Fibroblast of lung (primary cell): ENCODE data around the gene C2orf74. TPM values are rescaled to one million over a fixed set of nuclear protein-coding genes. Genes with fewer than 3 reads are reported as not detected.
A peak's percentile ranks its signal among the peaks of the same experiment; 100 is the strongest.
"Not testable (repeated sequence)": the region's sequence is repeated elsewhere in the genome, so short reads cannot be mapped to it uniquely, and the experiment has no call there.

Experiments
- DNase-seq, 2 donors: peaks; one replicate each; pipeline versions ENCODE4 v3.0.0 to v3.0.0-alpha.2; 2010; ENCODE audit warnings: low read depth in 2 of 2
- H2AFZ ChIP-seq: 2 replicates; pipeline ENCODE4 v1.5.1; 2012; ENCODE audit warnings: low read length, control low read depth, inconsistent platforms
- H3K27ac ChIP-seq: 2 replicates; pipeline ENCODE4 v1.5.1; 2011; ENCODE audit warnings: low read length, control low read depth; ENCODE audit not compliant: insufficient read depth
- H3K27me3 ChIP-seq: 2 replicates; pipeline ENCODE4 v1.5.1; 2011; ENCODE audit warnings: mild to moderate bottlenecking, low read length; ENCODE audit not compliant: control insufficient read depth, insufficient read depth
- H3K36me3 ChIP-seq: 2 replicates; pipeline ENCODE4 v1.5.1; 2011; ENCODE audit warnings: low read length; ENCODE audit not compliant: control insufficient read depth, insufficient read depth
- H3K4me1 ChIP-seq: 2 replicates; pipeline ENCODE4 v1.5.1; 2011; ENCODE audit warnings: low read length; ENCODE audit not compliant: control insufficient read depth, insufficient read depth; ENCODE audit errors: extremely low read depth
- H3K4me2 ChIP-seq: 2 replicates; pipeline ENCODE4 v1.5.1; 2011; ENCODE audit warnings: low read length, control low read depth; ENCODE audit not compliant: insufficient read depth; ENCODE audit errors: extremely low read depth
- H3K4me3 ChIP-seq, 4 experiments: fragments of 200-600 bp in 1 of 4; sonication (generic) in 1 of 4; replicated peaks in 1 of 4; 2 replicates each; pipeline ENCODE4 v1.5.1; 2011 to 2016; ENCODE audit warnings: low read length in 4 of 4, low read depth in 3 of 4, mild to moderate bottlenecking in 3 of 4, control low read depth in 2 of 4, inconsistent platforms in 1 of 4, mixed read lengths in 1 of 4; ENCODE audit not compliant: insufficient read depth in 1 of 4; ENCODE audit errors: control extremely low read depth in 1 of 4
- H3K79me2 ChIP-seq: 2 replicates; pipeline ENCODE4 v1.5.1; 2012; ENCODE audit warnings: mild to moderate bottlenecking, low read length, inconsistent platforms; ENCODE audit not compliant: control insufficient read depth, insufficient read depth
- H3K9ac ChIP-seq: 2 replicates; pipeline ENCODE4 v1.5.1; 2011; ENCODE audit warnings: mild to moderate bottlenecking, low read length, control low read depth; ENCODE audit not compliant: insufficient read depth
- H3K9me3 ChIP-seq: 2 replicates; pipeline ENCODE4 v1.5.1; 2012; ENCODE audit warnings: low read depth, low read length; ENCODE audit not compliant: control insufficient read depth, insufficient read depth
- H4K20me1 ChIP-seq: 2 replicates; pipeline ENCODE4 v1.5.1; 2011; ENCODE audit warnings: low read length; ENCODE audit not compliant: control insufficient read depth, insufficient read depth; ENCODE audit errors: extremely low read depth
- EZH2 ChIP-seq: IDR thresholded peaks from 2 replicates; pipeline ENCODE4 v1.5.1; 2012; ENCODE audit warnings: low read length, control low read depth, mild to moderate bottlenecking; ENCODE audit errors: missing control alignments
- polyA plus RNA-seq, 2 donors: library from polyadenylated mRNA; depleted of rRNA in 1 of 2; stranded (reverse) in 1 of 2; unstranded in 1 of 2; fragments of >200 nt; gene quantifications; 2 replicates each; pipeline ENCODE4 v1.2.1, GENCODE V29; 2011 to 2012; ENCODE audit warnings: missing spikeins in 1 of 2
- total RNA-seq: library from RNA; depleted of rRNA; stranded (reverse); fragments of >200 nt; gene quantifications from 2 replicates; pipeline ENCODE4 v1.2.1, GENCODE V29; 2014
- TF ChIP-seq, protein P1 (sequence below), 2 donors: IDR thresholded peaks in 1 of 2; conservative IDR thresholded peaks in 1 of 2; 1 replicate in 1 of 2; 2 replicates in 1 of 2; pipeline ENCODE4 v1.5.1; 2011 to 2012; ENCODE audit warnings: low read length in 2 of 2, control low read depth in 1 of 2, inconsistent platforms in 1 of 2, low read depth in 1 of 2, mild to moderate bottlenecking in 1 of 2

Gene C2orf74
- total and polyA plus RNA-seq, 2 donors (not counting 1 experiment from before 2014, with no cell fraction given): 21.5 to 44.0 TPM

- Histone ChIP-seq H4K20me1 (no peaks in the 10 kb centered on the region), H3K36me3 (no peaks in the 10 kb centered on the region), H3K4me3 (no peak overlapping the region), H3K4me2 (no peak overlapping the region), H2AFZ (no peak overlapping the region), H3K27ac (no peak overlapping the region), H3K9ac (no peak overlapping the region), H3K27me3 (no peaks in the 10 kb centered on the region), H3K79me2 (no peaks in the 10 kb centered on the region), H3K9me3 (no peaks in the 10 kb centered on the region), H3K4me1 (no peaks in the 10 kb centered on the region)
- no peak for DNase-seq
- TF ChIP-seq, protein P1, sequence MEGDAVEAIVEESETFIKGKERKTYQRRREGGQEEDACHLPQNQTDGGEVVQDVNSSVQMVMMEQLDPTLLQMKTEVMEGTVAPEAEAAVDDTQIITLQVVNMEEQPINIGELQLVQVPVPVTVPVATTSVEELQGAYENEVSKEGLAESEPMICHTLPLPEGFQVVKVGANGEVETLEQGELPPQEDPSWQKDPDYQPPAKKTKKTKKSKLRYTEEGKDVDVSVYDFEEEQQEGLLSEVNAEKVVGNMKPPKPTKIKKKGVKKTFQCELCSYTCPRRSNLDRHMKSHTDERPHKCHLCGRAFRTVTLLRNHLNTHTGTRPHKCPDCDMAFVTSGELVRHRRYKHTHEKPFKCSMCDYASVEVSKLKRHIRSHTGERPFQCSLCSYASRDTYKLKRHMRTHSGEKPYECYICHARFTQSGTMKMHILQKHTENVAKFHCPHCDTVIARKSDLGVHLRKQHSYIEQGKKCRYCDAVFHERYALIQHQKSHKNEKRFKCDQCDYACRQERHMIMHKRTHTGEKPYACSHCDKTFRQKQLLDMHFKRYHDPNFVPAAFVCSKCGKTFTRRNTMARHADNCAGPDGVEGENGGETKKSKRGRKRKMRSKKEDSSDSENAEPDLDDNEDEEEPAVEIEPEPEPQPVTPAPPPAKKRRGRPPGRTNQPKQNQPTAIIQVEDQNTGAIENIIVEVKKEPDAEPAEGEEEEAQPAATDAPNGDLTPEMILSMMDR (conservative IDR thresholded peaks at IDR 0.05 in 1 of 2, IDR thresholded peaks at IDR 0.05 in 1 of 2; ENCODE audit: low read depth in 1 of 2, low read length in 2 of 2): no peak
- TF ChIP-seq EZH2: no peak
Measured at GRCh38 chr2:61141151-61141550, 20.8 kb upstream of the C2orf74 start.

- no peak for TF ChIP-seq EZH2
- TF ChIP-seq, protein P1 (conservative IDR thresholded peaks at IDR 0.05 in 1 of 2, IDR thresholded peaks at IDR 0.05 in 1 of 2; ENCODE audit: low read depth in 1 of 2, low read length in 2 of 2): peak in 1 of 2 donors; percentile 5
- Histone ChIP-seq H3K27ac (peak overlapping the region; percentile 82), H3K9ac (peak overlapping the region; percentile 49), H3K4me3 (peak overlapping the region; percentile 47 to 97 (median 80)), H3K79me2 (no peaks in the 10 kb centered on the region), H3K4me2 (peak overlapping the region; percentile 66), H3K27me3 (no peaks in the 10 kb centered on the region), H3K9me3 (no peaks in the 10 kb centered on the region), H4K20me1 (no peaks in the 10 kb centered on the region), H3K36me3 (peaks cover 3% of the 10 kb centered on the region), H2AFZ (peak overlapping the region; percentile 65), H3K4me1 (no peaks in the 10 kb centered on the region)
- peak; percentile 93 to 98 for DNase-seq
Measured at GRCh38 chr2:61144697-61145268, 17.2 kb upstream of the C2orf74 start.

DNA sequence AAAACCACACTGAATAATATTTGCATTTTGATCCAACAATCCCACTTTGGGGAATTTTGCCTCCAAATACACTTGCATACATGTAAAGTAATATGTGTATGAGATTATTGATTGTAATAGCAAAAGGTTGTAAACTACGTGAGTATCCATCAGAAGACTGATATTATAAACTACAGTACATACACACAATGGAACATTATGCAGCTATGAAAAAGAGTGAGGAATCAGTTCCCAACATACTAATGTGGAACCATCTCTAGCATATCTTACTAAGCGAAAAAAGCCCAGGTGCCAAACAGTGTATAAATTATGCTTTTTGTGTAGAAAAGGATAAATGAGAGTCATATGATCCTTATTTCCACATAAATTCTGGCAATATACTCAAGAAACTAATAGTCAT, 16.0 kb upstream of the C2orf74 start:
- H3K79me2 ChIP-seq: no peaks in the 10 kb centered on the region
- no peaks in the 10 kb centered on the region for H3K9me3 ChIP-seq
- H3K9ac ChIP-seq: no peak overlapping the region
- H3K27me3 ChIP-seq: no peaks in the 10 kb centered on the region
- H3K4me2 ChIP-seq: no peak overlapping the region
- H2AFZ ChIP-seq: no peak overlapping the region
- no peak for DNase-seq
- TF ChIP-seq, protein P1 (conservative IDR thresholded peaks at IDR 0.05 in 1 of 2, IDR thresholded peaks at IDR 0.05 in 1 of 2; ENCODE audit: low read depth in 1 of 2, low read length in 2 of 2): no peak
- no peak for TF ChIP-seq EZH2
- peak overlapping the region in 2 of 4 experiments; percentile 93 to 97 for H3K4me3 ChIP-seq
- no peaks in the 10 kb centered on the region for H4K20me1 ChIP-seq
- no peak overlapping the region for H3K27ac ChIP-seq
- no peaks in the 10 kb centered on the region for H3K4me1 ChIP-seq
- peaks cover 4% of the 10 kb centered on the region for H3K36me3 ChIP-seq

DNA sequence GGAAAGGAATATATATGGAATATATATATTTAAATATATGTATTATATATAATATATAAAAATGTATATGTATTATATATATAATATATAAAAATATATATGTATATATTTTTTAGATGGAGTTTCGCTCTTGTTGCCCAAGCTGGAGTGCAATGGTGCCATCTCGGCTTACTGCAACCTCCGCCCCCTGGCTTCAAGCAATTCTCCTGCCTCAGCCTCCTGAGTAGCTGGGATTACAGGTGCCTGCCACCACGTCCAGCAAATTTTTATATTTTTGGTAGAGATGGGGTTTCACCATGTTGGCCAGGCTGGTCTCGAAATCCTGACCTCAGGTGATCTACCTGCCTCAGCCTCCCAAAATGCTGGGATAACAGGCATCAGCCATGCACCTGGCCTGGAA, 13.9 kb upstream of the C2orf74 start:
- H3K4me3 ChIP-seq, H3K36me3 ChIP-seq, H2AFZ ChIP-seq, H3K4me2 ChIP-seq, H3K27me3 ChIP-seq, H4K20me1 ChIP-seq, H3K9me3 ChIP-seq, H3K27ac ChIP-seq, H3K79me2 ChIP-seq, DNase-seq, H3K4me1 ChIP-seq, H3K9ac ChIP-seq: not testable (repeated sequence)
